GM19238 (cell line): ENCODE data around the gene ITGA1.

Source experiments
- DNase-seq: peaks from one replicate; pipeline ENCODE4 v3.0.0; 2011; ENCODE audit warnings: low spot score; ENCODE audit not compliant: insufficient read length

Gene ITGA1

DNA sequence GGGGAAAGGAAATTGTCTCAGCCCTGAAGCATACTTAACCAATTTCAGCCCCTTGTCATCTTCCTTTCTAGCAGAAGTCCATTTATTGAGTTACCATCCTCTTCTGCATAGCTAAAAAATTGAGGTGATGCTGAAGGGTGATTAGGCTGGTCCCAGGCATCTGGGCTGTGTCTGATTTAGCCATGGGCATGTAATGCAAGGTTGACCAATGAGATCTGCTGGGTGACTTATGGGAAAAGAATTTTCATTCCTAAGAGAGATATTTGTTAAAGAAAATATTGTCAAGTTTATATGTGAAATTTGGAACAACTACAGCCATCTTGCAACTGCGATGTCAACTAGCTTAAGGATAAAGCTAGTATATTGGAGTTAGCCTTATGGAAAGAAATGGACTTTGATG, 206.6 kb downstream of the ITGA1 start:
- no peak for DNase-seq

DNA sequence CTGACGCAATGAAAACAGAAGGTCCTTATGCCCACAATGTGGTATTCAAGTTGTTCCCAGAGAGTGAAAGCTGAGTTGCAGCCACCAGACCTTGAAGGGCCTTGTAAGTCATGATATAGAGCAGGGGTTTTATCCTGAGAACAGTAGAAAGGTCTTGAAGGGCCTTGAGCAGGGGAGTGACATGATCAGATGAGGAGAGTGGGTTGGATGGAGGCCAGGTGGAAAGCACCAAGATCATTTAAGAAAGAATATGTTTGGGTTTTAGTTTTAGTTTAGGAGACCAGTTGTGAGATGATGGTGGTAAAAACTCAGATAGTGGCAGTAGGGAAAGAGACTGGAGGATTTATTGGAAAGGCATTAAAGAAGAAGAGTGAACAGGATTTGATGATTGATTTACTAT, 207.4 kb downstream of the ITGA1 start:
- no peak for DNase-seq

DNA sequence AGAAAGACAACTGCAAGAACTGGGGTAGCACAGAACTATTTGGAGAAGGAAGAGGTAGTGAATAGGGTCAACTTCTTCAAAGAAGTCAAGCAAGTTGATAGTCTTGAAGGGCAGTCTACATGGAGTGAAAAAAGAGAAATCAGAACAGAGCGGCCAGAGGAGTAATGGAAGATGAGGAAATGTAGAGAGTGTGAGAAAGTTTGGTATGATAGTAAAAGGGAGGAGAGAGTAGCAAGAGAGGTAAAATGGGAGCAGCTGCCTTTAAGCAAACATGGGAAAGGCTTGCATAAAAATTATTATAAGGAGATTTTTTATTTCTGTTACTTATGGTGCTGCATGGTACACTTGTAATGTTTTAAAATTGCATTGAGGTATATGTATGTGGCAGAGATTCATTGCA, 208.2 kb downstream of the ITGA1 start:
- no peak for DNase-seq

DNA sequence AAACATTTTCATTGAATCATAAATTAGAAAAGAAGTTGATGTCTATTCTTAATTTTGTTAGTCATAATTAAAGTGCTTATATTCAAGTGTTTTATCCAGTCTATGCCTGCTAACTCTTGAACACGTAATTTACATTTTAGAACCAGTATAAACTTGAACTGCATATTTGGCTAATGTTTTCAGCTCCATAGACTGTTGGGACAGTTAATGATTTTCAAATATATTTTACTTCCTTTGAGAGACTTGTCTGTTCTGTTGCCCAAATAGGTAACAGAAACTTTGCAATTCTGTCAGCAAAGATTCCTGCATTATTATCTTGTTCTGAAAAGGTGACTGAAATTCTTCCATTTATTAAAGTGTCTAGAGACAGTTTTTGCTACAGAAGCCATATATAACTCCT, 209.3 kb downstream of the ITGA1 start:
- no peak for DNase-seq

DNA sequence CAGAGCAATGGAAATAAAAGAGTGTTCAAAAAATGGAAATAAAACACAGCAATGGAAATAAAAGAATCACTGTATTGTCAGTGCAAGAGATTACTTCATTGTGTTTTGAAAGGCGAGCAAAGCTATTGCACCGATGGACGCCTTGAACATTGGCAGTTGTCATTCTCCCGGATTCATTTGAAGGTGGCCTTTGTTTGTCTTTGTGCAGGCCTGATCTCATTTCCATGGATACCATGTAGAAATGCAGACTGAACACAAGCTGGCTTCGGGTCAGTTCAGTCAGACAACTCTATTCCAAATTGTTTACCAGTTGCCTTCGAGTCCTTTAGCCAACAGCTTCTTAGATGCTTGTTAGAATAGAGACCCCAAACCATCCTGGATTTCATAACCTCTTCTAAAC, 209.7 kb downstream of the ITGA1 start:
- no peak for DNase-seq

DNA sequence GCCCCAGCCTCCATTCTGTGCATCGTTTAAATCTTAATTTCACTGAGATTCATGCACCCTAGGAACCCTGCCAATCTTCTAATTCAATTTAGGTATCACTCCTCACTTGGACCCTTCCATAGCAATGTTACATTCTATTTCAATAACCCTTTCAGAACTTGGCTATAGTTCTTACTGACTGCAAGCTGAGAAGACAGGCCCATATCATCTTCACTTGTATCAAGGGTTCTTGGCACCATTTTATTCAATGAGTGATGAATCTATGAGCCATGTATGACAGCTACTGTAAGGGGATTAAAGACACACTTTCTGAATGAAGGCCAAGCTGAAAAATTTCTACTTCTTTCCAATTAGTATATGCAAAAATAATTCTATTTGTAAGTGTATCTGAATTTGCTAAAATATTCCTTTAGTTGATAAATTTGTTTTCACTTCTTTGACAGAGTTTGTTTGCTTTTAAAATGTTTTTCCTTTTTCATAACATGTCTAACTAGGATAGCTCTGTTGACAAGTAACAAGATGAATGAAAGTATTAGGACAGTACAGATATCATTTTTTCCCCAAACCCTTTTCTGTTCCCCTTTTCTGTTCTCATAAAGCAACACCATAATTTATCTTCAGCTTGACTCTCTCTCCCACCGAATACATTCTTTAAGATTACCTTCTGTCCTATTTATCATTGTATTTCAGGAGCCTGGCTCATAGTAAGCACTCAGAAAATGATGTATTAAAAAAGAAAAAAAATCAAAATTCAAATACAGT, 211.0 kb downstream of the ITGA1 start:
- DNase-seq: no peak

DNA sequence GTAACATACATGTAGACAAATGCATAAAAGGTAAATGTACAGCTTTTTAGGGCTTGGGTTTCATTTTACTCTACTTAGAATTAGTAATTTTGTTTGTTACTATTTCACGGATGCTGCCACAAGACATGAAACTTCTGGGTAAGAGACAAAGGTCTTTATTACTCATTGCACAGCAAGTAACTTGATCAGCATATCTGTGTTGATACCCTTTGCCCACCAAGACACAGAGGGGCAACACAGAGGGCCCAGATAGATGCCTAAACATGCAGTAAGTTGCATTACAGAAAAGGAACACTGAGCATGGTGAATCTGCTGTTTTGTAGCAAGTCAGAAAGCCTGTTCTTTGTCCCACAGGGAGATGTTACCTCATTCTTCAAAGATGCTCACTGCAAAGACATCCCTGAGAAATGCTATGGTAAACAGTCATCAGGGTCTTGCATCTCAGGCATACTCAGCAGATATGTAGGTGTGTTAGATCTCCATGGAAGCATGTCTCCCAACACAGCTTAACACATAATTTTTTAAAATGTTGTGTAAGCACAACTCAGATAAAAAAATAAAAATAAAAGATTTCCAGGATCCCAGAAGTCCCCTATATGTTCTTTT, 211.7 kb downstream of the ITGA1 start:
- no peak for DNase-seq

DNA sequence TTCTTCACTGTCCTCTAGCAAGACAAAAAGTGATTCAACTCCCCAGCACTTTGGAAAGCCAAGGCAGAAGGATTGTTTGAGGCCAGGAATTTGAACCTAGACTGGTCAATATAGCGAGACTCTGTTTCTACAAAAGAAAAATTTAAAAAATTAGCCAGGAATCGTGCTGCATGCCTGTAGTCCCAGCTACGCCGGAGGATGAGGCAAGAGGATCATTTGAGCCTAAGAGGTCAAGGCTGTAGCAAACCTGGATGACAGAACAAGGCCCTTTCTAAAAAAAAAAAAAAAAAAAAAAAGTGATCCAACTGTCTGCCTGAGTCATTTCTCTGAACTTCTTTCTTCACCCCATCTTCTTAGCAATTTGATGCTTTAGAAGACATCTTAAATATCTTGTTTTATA, 213.8 kb downstream of the ITGA1 start:
- no peak for DNase-seq

DNA sequence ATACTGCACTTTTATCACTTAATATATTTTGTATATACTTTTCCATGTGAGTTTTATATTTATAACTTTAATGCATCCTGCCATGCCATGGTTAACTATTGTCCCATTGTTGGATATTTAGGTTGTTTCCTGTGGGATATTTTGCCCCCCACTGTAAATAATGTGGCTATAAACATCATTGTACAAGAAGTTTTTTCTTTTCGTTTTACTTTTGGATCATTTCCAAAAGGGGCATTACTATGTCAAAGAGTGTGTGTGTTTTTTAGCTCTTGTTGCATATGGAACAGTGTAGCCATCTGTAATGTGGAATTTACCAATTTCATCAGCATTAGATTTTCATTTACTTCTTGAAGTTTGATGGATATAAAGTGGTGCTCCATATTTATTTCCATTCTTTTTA, 214.8 kb downstream of the ITGA1 start:
- DNase-seq: no peak

DNA sequence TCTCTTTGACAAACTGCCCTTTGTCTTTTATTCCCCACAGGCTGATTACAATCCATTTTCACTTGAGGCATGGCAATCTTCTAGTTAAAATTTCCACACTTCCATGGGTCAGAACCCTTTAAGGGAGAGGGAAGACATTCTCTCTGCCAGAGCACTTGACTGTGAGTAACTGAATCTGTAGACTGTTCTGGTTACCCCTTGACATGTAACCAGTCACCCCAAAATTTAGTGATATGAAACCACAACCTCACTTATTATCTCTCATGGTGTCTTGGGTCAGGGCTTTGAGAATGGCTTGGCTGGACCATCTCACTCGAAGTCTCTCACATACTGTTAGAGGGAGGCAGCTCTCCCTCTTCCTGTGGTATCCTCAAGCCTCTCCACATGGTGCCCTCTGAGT, 215.4 kb downstream of the ITGA1 start:
- DNase-seq: no peak

DNA sequence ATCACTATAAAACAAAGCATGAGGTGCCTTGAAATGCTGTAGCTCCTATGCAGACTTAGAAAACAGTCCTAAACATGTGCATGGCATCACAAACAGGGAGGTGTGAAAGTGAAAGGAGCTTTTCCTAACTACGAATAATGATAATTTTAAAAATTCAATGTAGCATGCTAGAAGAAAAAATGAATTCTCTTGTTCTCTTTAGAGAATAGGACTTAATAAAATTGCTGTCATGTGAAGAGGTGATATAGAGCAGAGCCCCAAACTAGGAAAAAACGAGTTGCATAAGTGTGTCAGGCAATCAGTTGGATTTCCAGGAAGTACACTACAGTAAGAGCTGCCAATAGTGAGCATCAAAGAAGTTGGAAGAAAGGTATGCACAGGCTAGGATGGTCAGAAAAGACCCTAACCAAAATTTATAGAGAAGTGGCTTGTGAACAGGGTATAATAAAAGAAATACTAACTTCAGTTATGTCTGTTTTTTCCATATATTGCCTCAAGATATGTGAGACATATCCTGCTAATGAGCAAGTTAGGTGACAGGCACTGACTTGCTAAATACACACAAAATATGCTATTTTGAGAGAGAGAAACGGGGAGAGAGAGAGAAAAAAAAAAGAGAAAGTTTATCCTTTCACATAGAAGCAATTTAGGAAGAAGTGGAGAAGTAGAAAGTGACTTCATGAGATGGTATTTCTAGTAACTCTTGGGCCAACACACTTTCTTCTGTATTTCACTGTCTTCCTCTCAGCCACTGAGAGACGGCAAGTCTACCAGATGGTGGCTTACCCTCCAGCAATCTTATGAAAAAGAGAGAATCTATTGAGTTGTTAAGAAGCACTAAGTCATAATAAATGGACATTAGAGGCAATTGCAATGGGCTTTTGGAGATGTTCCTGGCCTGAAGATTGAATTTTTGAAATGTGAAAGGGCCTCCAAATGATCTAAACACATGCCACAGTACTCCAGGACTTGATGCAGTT, 219.5 kb downstream of the ITGA1 start:
- no peak for DNase-seq

DNA sequence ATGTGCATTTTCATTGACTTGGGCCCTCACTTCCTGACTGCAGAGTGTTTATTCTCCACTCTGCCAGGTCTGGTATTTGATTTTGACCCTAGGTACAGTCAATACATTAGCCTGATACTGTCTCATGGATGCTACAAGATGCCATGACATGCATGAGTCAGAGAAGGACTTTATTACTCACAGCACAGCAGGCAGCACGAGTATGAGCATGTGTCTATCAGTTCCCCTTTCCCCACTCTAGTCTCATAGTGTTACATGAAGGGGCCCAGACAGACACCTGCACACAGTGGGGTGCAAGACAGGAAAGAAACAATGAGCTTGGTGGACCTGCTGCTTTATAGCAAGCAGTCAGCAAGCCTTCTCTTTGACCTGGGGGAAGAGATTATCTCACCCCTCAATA, 221.0 kb downstream of the ITGA1 start:
- DNase-seq: no peak
